ENCODE data around the gene KMT2C. TPM values are rescaled to one million over a fixed set of nuclear protein-coding genes. Genes with fewer than 3 reads are reported as not detected.
"Not testable (repeated sequence)": the region's sequence is repeated elsewhere in the genome, so short reads cannot be mapped to it uniquely, and the experiment has no call there.

KMT2C gene
- total and polyA plus RNA-seq, 10 of the 15 experiments (the other 5 are each of a cell fraction or from before 2014, with no cell fraction given) = 3.3 to 45.2 (median 19.2) TPM

GRCh38 chr7:152451356-152451755 is 15.6 kb upstream of the KMT2C start:
- Histone ChIP-seq H3K27me3 (replicated peaks in 1 of 2; ENCODE audit: control insufficient read depth in 2 of 2, insufficient read depth in 2 of 2, low read length in 1 of 2) (no peaks in the 10 kb centered on the region), H3K79me2 (ENCODE audit: control insufficient read depth, insufficient read depth, low read length) (no peaks in the 10 kb centered on the region), H3K27ac (ENCODE audit: control insufficient read depth, insufficient read depth) (no peak overlapping the region), H2AFZ (ENCODE audit: control insufficient read depth, low read depth, low read length) (no peak overlapping the region), H3K9ac (ENCODE audit: control insufficient read depth, insufficient read depth, low read length) (no peak overlapping the region), H3K9me3 (replicated peaks; ENCODE audit: control insufficient read depth, insufficient read depth, low read length) (no peaks in the 10 kb centered on the region), H3K4me3 (no peak overlapping the region), H4K20me1 (ENCODE audit: control insufficient read depth, insufficient read depth) (no peaks in the 10 kb centered on the region), H3K4me1 (ENCODE audit: control insufficient read depth, insufficient read depth, low read length) (no peaks in the 10 kb centered on the region), H3K36me3 (ENCODE audit: control insufficient read depth in 2 of 2, insufficient read depth in 2 of 2, low read length in 1 of 2) (no peaks in the 10 kb centered on the region), H3K4me2 (ENCODE audit: control insufficient read depth, insufficient read depth) (no peak overlapping the region)
- no TSS peak for BruUV-seq (replicated peaks)
- FAIRE-seq (no peak), DNase-seq (ENCODE audit: low read depth, low spot score) (no peak), ATAC-seq (no peak)
- ChIA-PET POLR2A (no interaction called here), RAD21 (ENCODE audit: unreplicated experiment) (no interaction called here), CTCF (no interaction called here), SMC1A (ENCODE audit: uncharacterized antibody, unreplicated experiment) (no interaction called here)
- WGBS (ENCODE audit: insufficient coverage, insufficient replicate concordance, low lambda C conversion rate, missing lambda C conversion rate) = 64% methylated on average over 4 of the region's 5 CpGs
- intact Hi-C loops (cut with micrococcal nuclease; ENCODE audit: unreplicated experiment) (no loop called here), in situ Hi-C loops (cut with MboI) (no loop called here)
- no peak for TF ChIP-seq RAD21 (IDR thresholded peaks at IDR 0.05; ENCODE audit: insufficient read depth, low read depth, low read length)
- TF ChIP-seq SMAD1 (IDR thresholded peaks at IDR 0.05; ENCODE audit: low read depth, partially characterized antibody) = no peak
- TF ChIP-seq ELK1 (IDR thresholded peaks at IDR 0.05; ENCODE audit: low read depth, low read length) = no peak
- TF ChIP-seq CBX5 (IDR thresholded peaks at IDR 0.05; ENCODE audit: low read depth) = no peak

DNA sequence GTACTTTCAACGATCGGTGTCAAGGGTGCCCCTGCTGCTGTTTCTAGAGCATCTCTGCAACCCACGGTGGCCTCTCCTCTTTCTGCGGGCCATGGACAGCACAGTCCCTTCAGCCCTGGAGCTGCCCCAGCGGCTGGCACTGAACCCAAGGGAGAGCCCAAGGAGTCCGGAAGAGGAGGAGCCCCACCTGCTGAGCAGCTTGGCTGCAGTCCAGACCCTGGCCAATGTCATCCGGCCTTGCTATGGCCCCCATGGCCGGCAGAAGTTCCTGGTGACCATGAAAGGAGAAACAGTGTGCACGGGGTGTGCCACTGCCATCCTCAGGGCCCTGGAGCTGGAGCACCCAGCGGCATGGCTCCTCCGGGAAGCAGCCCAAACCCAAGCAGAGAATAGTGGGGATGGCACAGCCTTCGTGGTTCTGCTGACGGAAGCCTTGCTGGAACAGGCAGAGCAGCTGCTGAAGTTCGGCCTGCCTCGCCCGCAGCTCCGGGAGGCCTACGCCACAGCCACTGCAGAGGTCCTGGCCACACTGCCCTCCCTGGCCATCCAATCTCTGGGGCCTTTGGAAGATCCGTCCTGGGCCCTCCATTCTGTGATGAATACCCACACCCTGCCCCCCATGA is 9.7 kb upstream of the KMT2C start:
- SMC1A ChIA-PET (ENCODE audit: uncharacterized antibody, unreplicated experiment); H3K79me2 ChIP-seq (ENCODE audit: control insufficient read depth, insufficient read depth, low read length); H3K27ac ChIP-seq (ENCODE audit: control insufficient read depth, insufficient read depth); H3K9me3 ChIP-seq (replicated peaks; ENCODE audit: control insufficient read depth, insufficient read depth, low read length); RAD21 ChIA-PET (ENCODE audit: unreplicated experiment); intact Hi-C loops (cut with micrococcal nuclease; ENCODE audit: unreplicated experiment); ATAC-seq; H3K9ac ChIP-seq (ENCODE audit: control insufficient read depth, insufficient read depth, low read length); H4K20me1 ChIP-seq (ENCODE audit: control insufficient read depth, insufficient read depth); H3K4me2 ChIP-seq (ENCODE audit: control insufficient read depth, insufficient read depth); CTCF ChIA-PET; H3K27me3 ChIP-seq (replicated peaks in 1 of 2; ENCODE audit: control insufficient read depth in 2 of 2, insufficient read depth in 2 of 2, low read length in 1 of 2); BruUV-seq (replicated peaks); H3K4me1 ChIP-seq (ENCODE audit: control insufficient read depth, insufficient read depth, low read length); in situ Hi-C loops (cut with MboI); DNase-seq (ENCODE audit: low read depth, low spot score); FAIRE-seq; H3K36me3 ChIP-seq (ENCODE audit: control insufficient read depth in 2 of 2, insufficient read depth in 2 of 2, low read length in 1 of 2); H2AFZ ChIP-seq (ENCODE audit: control insufficient read depth, low read depth, low read length); H3K4me3 ChIP-seq: not testable (repeated sequence)
- POLR2A ChIA-PET = interaction anchor here (1.0 kb wide), 1 partner anchor 124 kb away, joined by 4 read pairs; no protein-coding TSS in a partner anchor
- WGBS (ENCODE audit: insufficient coverage, insufficient replicate concordance, low lambda C conversion rate, missing lambda C conversion rate) = 71% methylated on average over 18 of the region's 19 CpGs

Measured in GM12878 (cell line).